Uterus (tissue), 4 donors: ENCODE results near the gene HDAC4. TPM values are rescaled to one million over a fixed set of nuclear protein-coding genes. Genes with fewer than 3 reads are reported as not detected.

ENCODE experiments used
- DNase-seq, 2 donors: peaks; one replicate each; pipeline ENCODE4 v3.0.0-alpha.2; 2019 to 2020
- H3K27ac ChIP-seq, 2 donors: fragments of 200-600 bp; sonication (generic); 1 replicate in 1 of 2; 2 replicates in 1 of 2; pipeline ENCODE4 v1.5.1; 2016 to 2018
- H3K27me3 ChIP-seq, 2 donors: fragments of 200-600 bp; sonication (generic); one replicate each; pipeline ENCODE4 v1.5.1; 2018 to 2019; ENCODE audit warnings: control low read depth in 1 of 2
- H3K36me3 ChIP-seq, 2 donors: fragments of 200-600 bp; sonication (generic); one replicate each; pipeline ENCODE4 v1.5.1; 2019; ENCODE audit warnings: control low read depth in 1 of 2
- H3K4me1 ChIP-seq, 2 donors: fragments of 200-600 bp; sonication (generic); one replicate each; pipeline ENCODE4 v1.5.1; 2018 to 2019; ENCODE audit warnings: control low read depth in 1 of 2
- H3K4me3 ChIP-seq, 2 donors: fragments of 200-600 bp; sonication (generic); 1 replicate in 1 of 2; 2 replicates in 1 of 2; pipeline ENCODE4 v1.5.1; 2018 to 2019; ENCODE audit warnings: mild to moderate bottlenecking in 1 of 2
- H3K9me3 ChIP-seq, 2 donors: fragments of 200-600 bp; sonication (generic); one replicate each; pipeline ENCODE4 v1.5.1; 2019; ENCODE audit warnings: control low read depth in 1 of 2
- POLR2A ChIP-seq, 2 donors: fragments of 450-650 bp; IDR thresholded peaks; one replicate each; pipeline ENCODE4 v1.6.1; 2016; ENCODE audit warnings: antibody characterized with exemption in 2 of 2, mild to moderate bottlenecking in 1 of 2, moderate library complexity in 1 of 2
- intact Hi-C: fragments of 100-400 bp; cut with DNase I; formaldehyde crosslinking; loops from one replicate; pipeline ENCODE4 v1.15.1; 2023; ENCODE audit warnings: low total_unique reads
- total RNA-seq, 4 donors: library from RNA; depleted of rRNA in 3 of 4; stranded (reverse); fragments of >200 nt in 3 of 4; gene quantifications; one replicate each; pipeline versions ENCODE4 v1.1.0 to v1.2.4, GENCODE V29; 2014 to 2023
- TF ChIP-seq, protein P1 (sequence below), 4 experiments: fragments of 200-600 bp in 2 of 4; fragments of 450-650 bp in 2 of 4; sonication (generic) in 2 of 4; IDR thresholded peaks; one replicate each; pipeline ENCODE4 v1.5.1; 2016 to 2019; ENCODE audit warnings: antibody characterized with exemption in 4 of 4, mild to moderate bottlenecking in 2 of 4, moderate library complexity in 1 of 4
- donor health status: DM: yes; HTN: yes; CAD: no.

Gene HDAC4
- total RNA-seq, 4 donors from 2014 or later: 42.1 to 91.5 (median 73.4) TPM

DNA sequence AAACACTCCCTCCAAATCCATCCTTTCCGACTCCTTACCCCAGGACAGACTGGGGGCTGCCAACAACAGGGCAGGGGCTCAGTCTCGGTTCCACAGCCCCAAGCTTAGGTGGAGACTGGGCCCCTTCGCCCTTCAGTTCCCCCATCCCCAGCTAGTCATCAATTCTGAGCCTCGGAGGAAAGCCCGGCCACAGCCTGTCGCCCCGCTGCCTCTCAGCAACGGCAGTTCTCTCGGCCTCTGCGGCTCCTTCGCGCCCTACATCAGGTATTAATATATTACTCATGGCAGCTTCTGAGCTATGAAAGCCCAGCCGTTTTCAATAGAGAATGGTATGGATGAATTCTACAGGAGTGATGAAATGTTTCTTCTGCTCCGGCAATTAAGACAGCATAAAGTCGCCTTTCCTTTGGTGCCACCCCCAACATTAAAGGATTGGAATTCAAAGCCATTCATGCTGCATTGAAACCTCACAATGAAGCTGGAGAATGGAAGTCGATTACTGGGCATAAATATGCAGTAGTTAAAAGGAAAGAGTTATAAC is 2.8 kb downstream of the HDAC4 start:
- H3K27ac ChIP-seq: peak overlapping the region in 1 of 2 donors; percentile 89
- no peaks in the 10 kb centered on the region for H3K9me3 ChIP-seq
- H3K4me1 ChIP-seq: peaks cover 0 to 6% of the 10 kb centered on the region in 2 donors
- intact Hi-C loops: no loop called here
- H3K27me3 ChIP-seq: no peaks in the 10 kb centered on the region
- no peak for TF ChIP-seq POLR2A (IDR thresholded peaks at IDR 0.05)
- TF ChIP-seq, protein P1, sequence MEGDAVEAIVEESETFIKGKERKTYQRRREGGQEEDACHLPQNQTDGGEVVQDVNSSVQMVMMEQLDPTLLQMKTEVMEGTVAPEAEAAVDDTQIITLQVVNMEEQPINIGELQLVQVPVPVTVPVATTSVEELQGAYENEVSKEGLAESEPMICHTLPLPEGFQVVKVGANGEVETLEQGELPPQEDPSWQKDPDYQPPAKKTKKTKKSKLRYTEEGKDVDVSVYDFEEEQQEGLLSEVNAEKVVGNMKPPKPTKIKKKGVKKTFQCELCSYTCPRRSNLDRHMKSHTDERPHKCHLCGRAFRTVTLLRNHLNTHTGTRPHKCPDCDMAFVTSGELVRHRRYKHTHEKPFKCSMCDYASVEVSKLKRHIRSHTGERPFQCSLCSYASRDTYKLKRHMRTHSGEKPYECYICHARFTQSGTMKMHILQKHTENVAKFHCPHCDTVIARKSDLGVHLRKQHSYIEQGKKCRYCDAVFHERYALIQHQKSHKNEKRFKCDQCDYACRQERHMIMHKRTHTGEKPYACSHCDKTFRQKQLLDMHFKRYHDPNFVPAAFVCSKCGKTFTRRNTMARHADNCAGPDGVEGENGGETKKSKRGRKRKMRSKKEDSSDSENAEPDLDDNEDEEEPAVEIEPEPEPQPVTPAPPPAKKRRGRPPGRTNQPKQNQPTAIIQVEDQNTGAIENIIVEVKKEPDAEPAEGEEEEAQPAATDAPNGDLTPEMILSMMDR (IDR thresholded peaks at IDR 0.05): no peak
- no peaks in the 10 kb centered on the region for H3K36me3 ChIP-seq
- DNase-seq: no peak
- no peak overlapping the region for H3K4me3 ChIP-seq

DNA sequence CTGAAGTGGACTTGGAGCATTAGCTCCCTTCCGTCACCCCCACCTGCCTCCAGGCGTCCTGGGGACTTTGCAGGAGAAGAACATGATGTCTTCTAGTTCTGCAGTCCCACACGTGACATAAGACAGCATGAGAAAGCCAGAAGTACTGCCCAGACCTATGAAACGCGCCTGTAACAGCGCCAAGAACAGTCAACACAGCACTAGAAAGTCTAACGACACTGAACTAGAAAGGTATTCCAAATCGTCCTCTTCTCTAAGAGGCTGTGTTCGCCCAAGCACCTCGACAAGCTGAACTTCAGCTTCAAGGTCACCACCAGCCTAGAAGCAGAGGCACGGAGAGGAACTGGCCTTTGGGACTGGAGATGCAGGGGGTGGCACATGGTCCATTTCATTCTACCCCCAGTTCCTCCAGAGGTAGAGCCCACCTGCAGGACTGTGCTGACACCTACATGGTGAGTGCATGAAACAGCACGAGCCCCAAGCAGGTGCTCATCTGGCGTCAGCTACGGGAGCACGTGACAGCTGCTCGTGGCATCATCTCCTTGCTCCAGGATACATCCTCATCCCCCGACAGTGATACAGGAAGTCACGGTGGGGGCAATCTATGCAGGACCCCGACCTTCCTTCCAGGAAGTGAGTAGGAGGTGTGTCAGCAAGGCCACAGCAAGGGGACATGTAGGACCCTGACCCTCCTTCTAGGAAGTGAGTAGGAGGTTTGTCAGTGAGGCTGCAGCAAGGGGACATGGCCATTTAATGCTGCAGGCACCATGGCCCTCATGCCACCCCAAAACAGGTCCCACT is 3.7 kb downstream of the HDAC4 start:
- Histone ChIP-seq H3K27me3 (no peaks in the 10 kb centered on the region), H3K36me3 (no peaks in the 10 kb centered on the region), H3K9me3 (no peaks in the 10 kb centered on the region), H3K4me1 (peaks cover 0 to 12% of the 10 kb centered on the region in 2 donors), H3K4me3 (no peak overlapping the region), H3K27ac (peak overlapping the region in 1 of 2 donors; percentile 22)
- TF ChIP-seq POLR2A (IDR thresholded peaks at IDR 0.05): no peak
- TF ChIP-seq, protein P1 (IDR thresholded peaks at IDR 0.05): peak in 2 of 4 experiments; percentile 15 to 16
- intact Hi-C loops: no loop called here
- DNase-seq: peak in 1 of 2 donors; percentile 14

DNA sequence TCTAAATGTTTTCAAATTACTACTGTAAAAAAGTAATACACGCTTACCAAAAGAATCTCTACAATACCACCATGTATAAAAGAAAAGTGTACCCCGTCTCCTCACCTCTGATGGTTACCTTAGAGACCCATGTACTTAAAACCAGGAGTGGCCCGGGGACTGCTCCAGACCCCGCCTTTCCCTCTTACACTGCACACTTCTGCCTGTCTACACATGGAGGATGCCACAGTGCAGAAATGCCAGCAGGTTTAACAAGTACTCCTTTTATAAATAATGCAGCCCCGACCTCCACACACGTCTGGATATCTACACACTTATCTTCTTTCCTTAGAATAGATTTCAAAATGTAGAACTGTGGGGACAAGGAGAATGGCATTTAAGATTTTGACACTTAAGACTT is 5.3 kb downstream of the HDAC4 start:
- peaks cover 0 to 12% of the 10 kb centered on the region in 2 donors for H3K4me1 ChIP-seq
- peak overlapping the region; percentile 53 to 71 for H3K27ac ChIP-seq
- peak in 1 of 2 donors; percentile 8 for DNase-seq
- TF ChIP-seq POLR2A (IDR thresholded peaks at IDR 0.05): no peak
- TF ChIP-seq, protein P1 (IDR thresholded peaks at IDR 0.05): no peak
- H3K9me3 ChIP-seq: no peaks in the 10 kb centered on the region
- no peaks in the 10 kb centered on the region for H3K27me3 ChIP-seq
- no peaks in the 10 kb centered on the region for H3K36me3 ChIP-seq
- no peak overlapping the region for H3K4me3 ChIP-seq
- intact Hi-C loops: no loop called here

DNA sequence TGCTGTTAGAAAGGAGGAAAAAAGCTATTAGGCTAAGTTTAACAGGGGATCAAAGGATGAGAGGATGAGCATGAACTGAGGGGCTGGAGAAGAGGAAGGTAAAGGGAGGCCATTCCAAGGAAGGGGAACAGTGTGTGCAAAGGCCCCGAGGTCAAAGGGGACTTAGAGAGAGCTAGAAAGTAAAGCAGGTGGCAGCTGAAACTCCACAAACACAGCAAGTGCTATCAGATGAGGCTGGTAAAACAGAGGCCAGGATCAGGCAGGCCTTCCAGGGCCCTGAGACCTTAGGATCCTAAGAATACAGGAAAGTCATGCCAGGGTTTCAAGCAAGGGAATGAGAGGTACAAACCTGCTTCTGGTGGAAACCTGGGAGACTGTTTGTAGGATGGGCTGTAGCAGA is 5.8 kb downstream of the HDAC4 start:
- Histone ChIP-seq H3K4me1 (peaks cover 0 to 12% of the 10 kb centered on the region in 2 donors), H3K4me3 (no peak overlapping the region), H3K27me3 (no peaks in the 10 kb centered on the region), H3K27ac (peak overlapping the region; percentile 53 to 71), H3K9me3 (no peaks in the 10 kb centered on the region), H3K36me3 (no peaks in the 10 kb centered on the region)
- intact Hi-C loops: no loop called here
- no peak for DNase-seq
- TF ChIP-seq, protein P1 (IDR thresholded peaks at IDR 0.05): no peak
- no peak for TF ChIP-seq POLR2A (IDR thresholded peaks at IDR 0.05)

DNA sequence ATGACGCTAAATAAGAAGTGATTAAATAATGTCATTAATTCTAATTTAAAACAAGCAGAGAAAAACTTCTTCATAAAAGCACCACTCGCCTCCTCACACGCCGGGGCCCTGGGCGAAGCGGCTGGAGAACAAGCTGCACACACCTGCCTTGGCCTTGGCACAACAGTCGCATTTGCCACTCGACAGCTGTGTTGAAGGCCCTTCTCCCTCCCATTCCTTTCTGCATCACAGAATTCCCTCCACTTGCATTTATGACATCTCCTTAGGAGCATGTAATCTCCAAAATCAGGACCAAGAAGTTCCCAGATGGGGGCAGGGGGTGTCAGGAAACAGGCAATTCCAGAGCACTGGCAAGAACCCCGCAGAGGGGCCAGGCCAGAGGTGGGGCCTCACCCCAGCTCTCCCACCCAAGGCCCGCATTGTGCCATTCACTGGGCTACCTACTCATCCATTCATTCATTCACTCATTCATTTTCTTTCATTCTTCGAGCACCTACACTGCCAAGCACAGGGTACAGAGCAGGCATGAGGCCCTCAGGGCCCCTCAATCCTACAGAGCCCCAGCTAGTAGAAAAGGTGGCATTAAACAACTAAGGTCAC is 6.4 kb downstream of the HDAC4 start:
- H3K9me3 ChIP-seq: no peaks in the 10 kb centered on the region
- no peaks in the 10 kb centered on the region for H3K36me3 ChIP-seq
- H3K4me1 ChIP-seq: peaks cover 0 to 12% of the 10 kb centered on the region in 2 donors
- TF ChIP-seq, protein P1 (IDR thresholded peaks at IDR 0.05): no peak
- TF ChIP-seq POLR2A (IDR thresholded peaks at IDR 0.05): no peak
- H3K4me3 ChIP-seq: no peak overlapping the region
- H3K27ac ChIP-seq: peak overlapping the region; percentile 53 to 71
- DNase-seq: peak in 1 of 2 donors; percentile 14
- no peaks in the 10 kb centered on the region for H3K27me3 ChIP-seq
- intact Hi-C loops: no loop called here
